ENCODE data around the gene HSFX4. TPM values are rescaled to one million over a fixed set of nuclear protein-coding genes. Genes with fewer than 3 reads are reported as not detected.
"Not testable (repeated sequence)": the region's sequence is repeated elsewhere in the genome, so short reads cannot be mapped to it uniquely, and the experiment has no call there.

Gene HSFX4
- polyA plus RNA-seq, 2 donors: not detected

- Histone ChIP-seq H3K9me3 (ENCODE audit: control insufficient read depth in 2 of 2, insufficient read depth in 1 of 2, low read depth in 1 of 2, low read length in 1 of 2) (no peaks in the 10 kb centered on the region), H3K27me3 (ENCODE audit: control insufficient read depth in 1 of 2, insufficient read depth in 2 of 2, low read length in 2 of 2) (no peaks in the 10 kb centered on the region), H3K4me1 (ENCODE audit: control insufficient read depth in 2 of 2, insufficient read depth in 2 of 2, low read length in 1 of 2) (no peaks in the 10 kb centered on the region), H3K4me3 (ENCODE audit: low read depth in 1 of 2, low read length in 2 of 2) (no peak overlapping the region), H3K36me3 (ENCODE audit: control insufficient read depth in 2 of 2, insufficient read depth in 2 of 2, low read length in 1 of 2) (no peaks in the 10 kb centered on the region), H3K27ac (ENCODE audit: low read depth in 2 of 2, low read length in 1 of 2) (no peak overlapping the region)
- 79 to 81% methylated on average over 3 of the region's 3 CpGs for WGBS, 2 donors
Observed at GRCh38 chrX:149916745-149917392, 12.5 kb upstream of the HSFX4 start.

GRCh38 chrX:149923836-149924235, 5.5 kb upstream of the HSFX4 start:
- not testable (repeated sequence) for H3K27me3 ChIP-seq (ENCODE audit: control insufficient read depth in 1 of 2, insufficient read depth in 2 of 2, low read length in 2 of 2); H3K36me3 ChIP-seq (ENCODE audit: control insufficient read depth in 2 of 2, insufficient read depth in 2 of 2, low read length in 1 of 2); H3K27ac ChIP-seq (ENCODE audit: low read depth in 2 of 2, low read length in 1 of 2); H3K4me3 ChIP-seq (ENCODE audit: low read depth in 1 of 2, low read length in 2 of 2); H3K4me1 ChIP-seq (ENCODE audit: control insufficient read depth in 2 of 2, insufficient read depth in 2 of 2, low read length in 1 of 2); H3K9me3 ChIP-seq (ENCODE audit: control insufficient read depth in 2 of 2, insufficient read depth in 1 of 2, low read depth in 1 of 2, low read length in 1 of 2)
- WGBS, 2 donors: no CpG with 5 or more reads among the region's 4 CpGs

- not testable (repeated sequence) for H3K27me3 ChIP-seq (ENCODE audit: control insufficient read depth in 1 of 2, insufficient read depth in 2 of 2, low read length in 2 of 2); H3K36me3 ChIP-seq (ENCODE audit: control insufficient read depth in 2 of 2, insufficient read depth in 2 of 2, low read length in 1 of 2); H3K9me3 ChIP-seq (ENCODE audit: control insufficient read depth in 2 of 2, insufficient read depth in 1 of 2, low read depth in 1 of 2, low read length in 1 of 2); H3K27ac ChIP-seq (ENCODE audit: low read depth in 2 of 2, low read length in 1 of 2); H3K4me1 ChIP-seq (ENCODE audit: control insufficient read depth in 2 of 2, insufficient read depth in 2 of 2, low read length in 1 of 2); H3K4me3 ChIP-seq (ENCODE audit: low read depth in 1 of 2, low read length in 2 of 2)
- no CpG with 5 or more reads among the region's 5 CpGs for WGBS, 2 donors
Observed at GRCh38 chrX:149924434-149924833, 4.9 kb upstream of the HSFX4 start.

- not testable (repeated sequence) for H3K9me3 ChIP-seq (ENCODE audit: control insufficient read depth in 2 of 2, insufficient read depth in 1 of 2, low read depth in 1 of 2, low read length in 1 of 2); H3K27ac ChIP-seq (ENCODE audit: low read depth in 2 of 2, low read length in 1 of 2); H3K4me3 ChIP-seq (ENCODE audit: low read depth in 1 of 2, low read length in 2 of 2); H3K36me3 ChIP-seq (ENCODE audit: control insufficient read depth in 2 of 2, insufficient read depth in 2 of 2, low read length in 1 of 2); H3K4me1 ChIP-seq (ENCODE audit: control insufficient read depth in 2 of 2, insufficient read depth in 2 of 2, low read length in 1 of 2); H3K27me3 ChIP-seq (ENCODE audit: control insufficient read depth in 1 of 2, insufficient read depth in 2 of 2, low read length in 2 of 2)
- 57 to 67% methylated on average over 1 of the region's 8 CpGs for WGBS, 2 donors
Observed at GRCh38 chrX:149927245-149927963, 2.0 kb upstream of the HSFX4 start.

GRCh38 chrX:149927964-149928258, 1.5 kb upstream of the HSFX4 start:
- not testable (repeated sequence) for H3K27me3 ChIP-seq (ENCODE audit: control insufficient read depth in 1 of 2, insufficient read depth in 2 of 2, low read length in 2 of 2); H3K4me1 ChIP-seq (ENCODE audit: control insufficient read depth in 2 of 2, insufficient read depth in 2 of 2, low read length in 1 of 2); H3K27ac ChIP-seq (ENCODE audit: low read depth in 2 of 2, low read length in 1 of 2); H3K36me3 ChIP-seq (ENCODE audit: control insufficient read depth in 2 of 2, insufficient read depth in 2 of 2, low read length in 1 of 2); H3K4me3 ChIP-seq (ENCODE audit: low read depth in 1 of 2, low read length in 2 of 2); H3K9me3 ChIP-seq (ENCODE audit: control insufficient read depth in 2 of 2, insufficient read depth in 1 of 2, low read depth in 1 of 2, low read length in 1 of 2)
- WGBS, 2 donors: no CpG with 5 or more reads among the region's 1 CpG

- H3K27ac ChIP-seq (ENCODE audit: low read depth in 2 of 2, low read length in 1 of 2); H3K4me1 ChIP-seq (ENCODE audit: control insufficient read depth in 2 of 2, insufficient read depth in 2 of 2, low read length in 1 of 2); H3K36me3 ChIP-seq (ENCODE audit: control insufficient read depth in 2 of 2, insufficient read depth in 2 of 2, low read length in 1 of 2); H3K4me3 ChIP-seq (ENCODE audit: low read depth in 1 of 2, low read length in 2 of 2); H3K27me3 ChIP-seq (ENCODE audit: control insufficient read depth in 1 of 2, insufficient read depth in 2 of 2, low read length in 2 of 2); H3K9me3 ChIP-seq (ENCODE audit: control insufficient read depth in 2 of 2, insufficient read depth in 1 of 2, low read depth in 1 of 2, low read length in 1 of 2): not testable (repeated sequence)
- WGBS, 2 donors: 80 to 86% methylated on average over 1 of the region's 1 CpG
Observed at GRCh38 chrX:149928635-149929034, 738 bp upstream of the HSFX4 start.

GRCh38 chrX:149931355-149931754, 2.0 kb downstream of the HSFX4 start:
- H3K4me1 ChIP-seq (ENCODE audit: control insufficient read depth in 2 of 2, insufficient read depth in 2 of 2, low read length in 1 of 2); H3K27me3 ChIP-seq (ENCODE audit: control insufficient read depth in 1 of 2, insufficient read depth in 2 of 2, low read length in 2 of 2); H3K27ac ChIP-seq (ENCODE audit: low read depth in 2 of 2, low read length in 1 of 2); H3K9me3 ChIP-seq (ENCODE audit: control insufficient read depth in 2 of 2, insufficient read depth in 1 of 2, low read depth in 1 of 2, low read length in 1 of 2); H3K4me3 ChIP-seq (ENCODE audit: low read depth in 1 of 2, low read length in 2 of 2); H3K36me3 ChIP-seq (ENCODE audit: control insufficient read depth in 2 of 2, insufficient read depth in 2 of 2, low read length in 1 of 2): not testable (repeated sequence)
- WGBS, 2 donors: 50 to 54% methylated on average over 1 to 2 of the region's 4 CpGs

GRCh38 chrX:149932150-149932549, 2.8 kb downstream of the HSFX4 start:
- 84 to 89% methylated on average over 2 of the region's 2 CpGs for WGBS, 2 donors
- H3K27me3 ChIP-seq (ENCODE audit: control insufficient read depth in 1 of 2, insufficient read depth in 2 of 2, low read length in 2 of 2); H3K4me1 ChIP-seq (ENCODE audit: control insufficient read depth in 2 of 2, insufficient read depth in 2 of 2, low read length in 1 of 2); H3K9me3 ChIP-seq (ENCODE audit: control insufficient read depth in 2 of 2, insufficient read depth in 1 of 2, low read depth in 1 of 2, low read length in 1 of 2); H3K36me3 ChIP-seq (ENCODE audit: control insufficient read depth in 2 of 2, insufficient read depth in 2 of 2, low read length in 1 of 2); H3K4me3 ChIP-seq (ENCODE audit: low read depth in 1 of 2, low read length in 2 of 2); H3K27ac ChIP-seq (ENCODE audit: low read depth in 2 of 2, low read length in 1 of 2): not testable (repeated sequence)

GRCh38 chrX:149932970-149933369, 3.6 kb downstream of the HSFX4 start:
- not testable (repeated sequence) for H3K27me3 ChIP-seq (ENCODE audit: control insufficient read depth in 1 of 2, insufficient read depth in 2 of 2, low read length in 2 of 2); H3K9me3 ChIP-seq (ENCODE audit: control insufficient read depth in 2 of 2, insufficient read depth in 1 of 2, low read depth in 1 of 2, low read length in 1 of 2); H3K27ac ChIP-seq (ENCODE audit: low read depth in 2 of 2, low read length in 1 of 2); H3K4me1 ChIP-seq (ENCODE audit: control insufficient read depth in 2 of 2, insufficient read depth in 2 of 2, low read length in 1 of 2); H3K36me3 ChIP-seq (ENCODE audit: control insufficient read depth in 2 of 2, insufficient read depth in 2 of 2, low read length in 1 of 2); H3K4me3 ChIP-seq (ENCODE audit: low read depth in 1 of 2, low read length in 2 of 2)
- 89 to 100% methylated on average over 1 of the region's 5 CpGs for WGBS, 2 donors

GRCh38 chrX:149933547-149933946, 4.2 kb downstream of the HSFX4 start:
- 82 to 89% methylated on average over 10 to 17 of the region's 21 CpGs for WGBS, 2 donors
- not testable (repeated sequence) for H3K9me3 ChIP-seq (ENCODE audit: control insufficient read depth in 2 of 2, insufficient read depth in 1 of 2, low read depth in 1 of 2, low read length in 1 of 2)

More at GRCh38 chrX:149933547-149933946, 4.2 kb downstream of the HSFX4 start:
- not testable (repeated sequence) for H3K4me3 ChIP-seq (ENCODE audit: low read depth in 1 of 2, low read length in 2 of 2); H3K4me1 ChIP-seq (ENCODE audit: control insufficient read depth in 2 of 2, insufficient read depth in 2 of 2, low read length in 1 of 2); H3K27ac ChIP-seq (ENCODE audit: low read depth in 2 of 2, low read length in 1 of 2); H3K27me3 ChIP-seq (ENCODE audit: control insufficient read depth in 1 of 2, insufficient read depth in 2 of 2, low read length in 2 of 2); H3K36me3 ChIP-seq (ENCODE audit: control insufficient read depth in 2 of 2, insufficient read depth in 2 of 2, low read length in 1 of 2)
